Sigmoid colon (tissue), 4 donors: ENCODE measurements around the gene CEACAM19.

Experiments
- EP300 ChIP-seq, 4 donors: sonication (generic); formaldehyde crosslinking; IDR thresholded peaks; one replicate each; pipeline ENCODE4 v1.6.1; 2017; ENCODE audit warnings: antibody characterized with exemption in 4 of 4
- POLR2AphosphoS5 ChIP-seq, 4 donors: sonication (generic); formaldehyde crosslinking; IDR thresholded peaks; one replicate each; pipeline ENCODE4 v1.6.1; 2017; ENCODE audit warnings: antibody characterized with exemption in 4 of 4
- TF ChIP-seq, protein P1 (sequence below), 4 experiments: fragments of 450-650 bp in 3 of 4; fragments of 200-600 bp in 1 of 4; IDR thresholded peaks; one replicate each; pipeline ENCODE4 v1.5.1; 2016 to 2019; ENCODE audit warnings: antibody characterized with exemption in 4 of 4, mild to moderate bottlenecking in 3 of 4, moderate library complexity in 2 of 4

DNA sequence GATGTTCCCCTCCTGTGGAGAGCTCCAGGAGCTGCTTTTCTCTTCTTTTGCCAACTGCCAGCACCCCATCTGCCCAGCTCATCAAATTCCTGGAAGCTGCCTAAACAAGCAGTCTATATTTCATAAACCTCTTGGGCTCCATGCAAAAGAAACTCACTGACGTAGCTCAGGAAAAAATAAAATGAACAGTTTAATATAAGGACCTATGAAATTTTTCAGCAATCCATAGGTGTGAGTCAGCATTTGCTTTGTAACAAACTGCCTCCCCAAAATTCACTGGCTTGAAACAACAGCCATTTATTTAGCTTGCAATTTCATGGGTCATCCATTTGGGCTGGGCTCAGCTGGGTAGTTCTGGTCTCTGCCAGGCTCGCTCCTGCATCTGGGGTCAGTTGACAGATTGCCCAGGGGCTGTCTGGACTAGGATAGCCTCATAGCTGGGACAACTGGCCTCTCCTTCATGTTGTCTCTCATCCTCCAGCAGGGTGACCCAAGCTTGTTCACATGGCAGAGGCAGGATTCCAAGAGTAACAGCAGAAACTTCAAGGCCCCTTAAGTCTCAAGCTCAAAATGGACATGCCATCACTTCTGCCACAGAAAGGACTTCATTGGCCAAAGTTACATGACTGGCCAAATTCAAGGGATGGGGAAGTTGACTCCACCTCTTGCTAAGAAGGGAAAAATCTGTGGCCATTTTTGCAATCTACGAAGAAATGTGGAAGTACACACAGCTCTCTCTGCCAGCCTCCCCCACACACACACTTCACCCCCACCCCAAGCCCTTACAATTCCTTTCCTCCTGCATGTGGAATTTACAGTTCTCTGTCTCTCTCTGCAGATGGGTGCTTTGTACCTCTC is 35.5 kb upstream of the CEACAM19 start:
- TF ChIP-seq, protein P1, sequence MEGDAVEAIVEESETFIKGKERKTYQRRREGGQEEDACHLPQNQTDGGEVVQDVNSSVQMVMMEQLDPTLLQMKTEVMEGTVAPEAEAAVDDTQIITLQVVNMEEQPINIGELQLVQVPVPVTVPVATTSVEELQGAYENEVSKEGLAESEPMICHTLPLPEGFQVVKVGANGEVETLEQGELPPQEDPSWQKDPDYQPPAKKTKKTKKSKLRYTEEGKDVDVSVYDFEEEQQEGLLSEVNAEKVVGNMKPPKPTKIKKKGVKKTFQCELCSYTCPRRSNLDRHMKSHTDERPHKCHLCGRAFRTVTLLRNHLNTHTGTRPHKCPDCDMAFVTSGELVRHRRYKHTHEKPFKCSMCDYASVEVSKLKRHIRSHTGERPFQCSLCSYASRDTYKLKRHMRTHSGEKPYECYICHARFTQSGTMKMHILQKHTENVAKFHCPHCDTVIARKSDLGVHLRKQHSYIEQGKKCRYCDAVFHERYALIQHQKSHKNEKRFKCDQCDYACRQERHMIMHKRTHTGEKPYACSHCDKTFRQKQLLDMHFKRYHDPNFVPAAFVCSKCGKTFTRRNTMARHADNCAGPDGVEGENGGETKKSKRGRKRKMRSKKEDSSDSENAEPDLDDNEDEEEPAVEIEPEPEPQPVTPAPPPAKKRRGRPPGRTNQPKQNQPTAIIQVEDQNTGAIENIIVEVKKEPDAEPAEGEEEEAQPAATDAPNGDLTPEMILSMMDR (IDR thresholded peaks at IDR 0.05): no peak
- TF ChIP-seq EP300 (IDR thresholded peaks at IDR 0.05): no peak
- no peak for TF ChIP-seq POLR2AphosphoS5 (IDR thresholded peaks at IDR 0.05)
